ENCODE data around the gene HNRNPA2B1.

GRCh38 chr7:26181474-26182227, 18.9 kb downstream of the HNRNPA2B1 start:
- no peak for TF ChIP-seq GATA3 (IDR thresholded peaks at IDR 0.05; ENCODE audit: low read depth, low read length)
- TF ChIP-seq GATA2 (IDR thresholded peaks at IDR 0.05; ENCODE audit: low read depth, low read length) = no peak

Data from SH-SY5Y (cell line).